Left colon (tissue), 2 donors: Measurements from ENCODE around the gene DIAPH3. TPM values are rescaled to one million over a fixed set of nuclear protein-coding genes. Genes with fewer than 3 reads are reported as not detected.

Experiments used
- ATAC-seq: fragments of 200-7000 bp; cut with Tn5 transposase; one replicate; pipeline ENCODE4 v1.9.1; 2020; ENCODE audit warnings: mild to moderate bottlenecking, moderate library complexity
- DNase-seq, 2 donors: peaks; one replicate each; pipeline ENCODE4 v3.0.0-alpha.2; 2020
- intact Hi-C, 2 donors: fragments of 100-400 bp; cut with DNase I in 1 of 2; cut with micrococcal nuclease in 1 of 2; formaldehyde crosslinking; loops; one replicate each; pipeline versions ENCODE4 v1.11.2 to v1.14.0; 2022; cut with DNase I, micrococcal nuclease
- total RNA-seq, 2 donors: library from RNA; stranded (reverse); fragmentation: NEBNext Ultra II Directional; extraction: Animal tissue kit (Norgen Biotek cat#: 25700); gene quantifications; one replicate each; pipeline ENCODE4 v1.2.1, GENCODE V29; 2021
- donor health status: DM: no; HTN: no; CAD: no.
- donor health status: DM: yes; HTN: yes; CAD: no.

The DIAPH3 gene
- total RNA-seq, 2 donors from 2014 or later, result 1.9 to 5.0 TPM

DNA sequence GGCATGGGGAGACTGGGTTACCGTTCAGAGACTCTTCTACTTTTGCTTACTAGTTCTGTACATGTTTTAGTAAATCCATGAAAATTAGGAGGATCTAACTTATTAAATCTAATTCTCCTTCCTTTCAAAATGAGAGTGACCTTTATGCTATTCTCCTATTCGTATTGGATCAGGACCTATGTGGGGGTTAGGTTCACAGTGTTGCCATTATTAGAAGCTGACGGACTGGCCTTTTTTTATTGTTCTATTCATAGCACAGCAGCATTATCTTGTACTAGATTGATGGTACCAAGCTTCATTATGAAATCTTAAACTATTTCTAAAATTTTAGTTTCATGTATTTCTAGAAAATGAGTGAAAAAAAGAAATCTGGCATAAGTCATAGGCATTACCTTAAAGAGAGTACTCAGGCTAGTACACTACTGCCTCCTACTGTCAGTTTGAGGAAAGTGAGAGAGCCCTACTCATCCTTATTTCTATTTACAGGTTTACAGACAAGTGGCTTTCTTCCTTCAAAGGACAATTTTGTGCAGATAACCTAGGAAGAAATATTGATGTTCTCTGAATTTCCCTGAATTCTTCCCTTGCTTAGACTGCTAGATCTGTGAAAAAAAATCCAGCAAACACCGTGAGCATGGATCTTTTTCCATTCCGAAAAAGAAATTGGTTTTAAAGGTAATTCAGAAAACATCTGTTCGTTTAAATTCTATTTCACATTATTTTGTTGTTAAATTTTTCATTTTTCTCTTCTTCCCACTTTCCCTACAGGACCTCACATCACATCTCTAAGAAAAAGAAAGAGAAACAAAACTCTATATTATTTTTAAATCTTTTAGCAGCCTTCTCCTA is 485.5 kb downstream of the DIAPH3 start:
- ATAC-seq, result peak; percentile 77
- DNase-seq, result no peak
- intact Hi-C loops, result loop anchor here in 1 of 2 donors (5.0 kb wide), 1 partner anchor 286 kb away; no protein-coding TSS in a partner anchor

DNA sequence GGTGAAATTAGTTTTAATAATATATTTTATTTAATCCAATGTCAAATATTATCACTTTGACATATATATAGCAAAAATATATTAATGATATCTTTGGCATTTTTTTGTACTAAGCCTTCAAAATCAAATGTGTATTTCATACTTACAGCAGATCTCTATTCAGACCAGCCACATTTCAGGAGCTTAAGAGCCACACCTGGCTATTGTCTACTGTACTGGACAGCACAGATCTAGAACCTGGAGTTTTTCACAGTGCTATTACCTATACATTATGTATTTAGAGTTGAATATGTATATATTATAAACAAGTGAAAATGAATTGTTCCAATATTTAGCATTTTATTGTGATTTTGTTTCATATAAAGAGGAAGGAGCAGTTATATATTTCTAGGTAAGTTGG is 486.3 kb downstream of the DIAPH3 start:
- ATAC-seq (no peak), DNase-seq (no peak)
- intact Hi-C loops, result loop anchor here in 1 of 2 donors (5.0 kb wide), 1 partner anchor 285 kb away; no protein-coding TSS in a partner anchor

- intact Hi-C loops, result loop anchor here in 1 of 2 donors (5.0 kb wide), 1 partner anchor 282 kb away; no protein-coding TSS in a partner anchor
- no peak for ATAC-seq
- DNase-seq, result no peak
Observed at GRCh38 chr13:59674616-59675015, 489.1 kb downstream of the DIAPH3 start.

DNA sequence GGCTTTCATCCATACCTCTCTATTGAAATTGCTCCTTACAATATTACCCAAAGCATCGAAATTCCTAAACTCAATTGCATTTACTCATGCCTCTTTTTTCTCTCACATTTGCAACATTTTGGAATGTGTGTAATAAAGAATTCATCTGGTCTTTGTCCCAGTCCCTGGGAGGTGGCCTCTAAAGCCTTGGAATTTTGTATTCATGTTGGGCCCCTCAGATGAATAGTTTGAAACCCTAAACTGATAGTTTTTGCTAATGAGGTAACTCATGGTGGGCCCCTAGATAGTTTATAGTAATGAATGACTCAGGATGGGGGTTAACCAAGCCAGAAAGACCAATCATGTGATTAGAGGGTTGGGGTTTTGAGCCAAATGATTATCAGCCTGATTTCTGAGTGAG is 490.4 kb downstream of the DIAPH3 start:
- ATAC-seq (no peak), DNase-seq (no peak)
- intact Hi-C loops, result no loop called here

DNA sequence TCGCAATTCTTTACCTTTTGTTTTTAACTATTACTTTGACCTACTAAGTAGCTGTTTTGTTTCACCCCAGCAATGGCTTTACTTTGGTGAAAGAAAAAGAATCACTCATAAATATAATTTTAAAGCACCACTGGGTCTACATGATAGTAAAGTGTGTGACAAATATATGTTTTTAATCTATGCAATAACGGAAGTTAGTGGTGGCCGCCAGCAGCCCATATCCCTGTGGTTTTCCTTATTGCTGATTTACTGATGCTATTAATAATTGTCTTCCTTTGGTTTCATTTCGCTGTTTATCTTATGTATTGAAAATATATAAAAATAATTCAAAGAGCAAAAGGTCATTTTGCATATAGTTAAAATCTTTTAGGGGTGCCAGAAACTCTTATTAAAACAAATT is 491.3 kb downstream of the DIAPH3 start:
- ATAC-seq (no peak), DNase-seq (no peak)
- intact Hi-C loops, result no loop called here

DNA sequence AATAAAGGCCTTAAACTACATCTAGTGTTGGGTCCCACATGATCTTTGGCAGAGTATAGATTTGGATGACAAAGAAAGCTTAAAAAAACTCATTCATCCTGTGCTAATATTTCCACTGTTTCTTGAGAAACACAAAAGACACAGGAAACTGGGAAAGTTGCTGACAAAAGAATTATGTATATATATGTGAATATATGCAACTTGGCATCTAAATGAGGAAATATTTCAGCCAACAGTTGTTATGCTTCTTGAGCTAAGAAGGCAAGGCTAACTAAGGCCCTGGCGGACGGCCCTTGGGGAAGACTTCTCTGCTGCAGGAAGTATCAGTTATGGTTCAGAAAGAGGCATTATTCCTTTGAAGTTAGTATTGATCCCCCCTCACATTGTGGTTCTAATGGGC is 491.8 kb downstream of the DIAPH3 start:
- no peak for DNase-seq
- intact Hi-C loops, result no loop called here

DNA sequence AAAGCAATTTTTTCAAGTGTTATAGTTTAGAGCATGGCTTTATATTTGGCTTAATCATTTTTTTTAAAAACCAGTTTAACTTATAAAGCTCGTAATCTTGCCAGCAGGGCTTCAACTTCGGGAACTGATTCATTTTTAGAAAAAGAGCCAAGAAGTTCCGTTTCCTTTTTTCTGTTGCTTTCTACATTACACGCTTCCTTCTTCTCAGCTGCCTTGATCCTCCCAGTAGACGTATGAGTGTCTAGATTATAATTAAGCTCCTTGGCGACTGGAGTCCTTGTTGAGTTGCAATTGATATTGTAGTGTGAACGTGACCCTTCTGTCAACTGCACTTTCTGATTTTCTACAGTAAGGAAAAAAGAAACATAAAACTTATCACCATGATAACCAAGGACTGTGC is 497.2 kb downstream of the DIAPH3 start:
- intact Hi-C loops, result no loop called here
- no peak for ATAC-seq
- DNase-seq, result no peak

More for the DNA sequence above, 491.8 kb downstream of the DIAPH3 start:
- ATAC-seq, result no peak

DNA sequence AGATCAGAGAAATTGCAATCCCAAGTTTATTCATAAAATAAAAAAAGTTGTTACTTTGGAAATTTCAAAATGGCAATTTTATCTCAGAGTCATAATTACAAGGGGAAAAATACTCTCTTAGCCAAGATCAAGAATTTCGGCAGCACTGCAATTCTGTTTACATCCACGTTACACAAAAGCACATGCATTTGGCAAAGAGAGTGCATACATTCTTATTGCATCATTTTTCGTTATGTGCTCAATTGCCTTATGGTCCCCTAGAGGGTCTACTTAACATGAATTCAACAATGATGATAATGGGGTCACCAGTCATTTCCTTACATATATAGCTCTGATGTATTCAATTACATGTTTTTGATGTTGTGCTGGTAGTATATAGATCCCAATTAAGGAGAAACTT is 498.0 kb downstream of the DIAPH3 start:
- intact Hi-C loops, result no loop called here
- no peak for DNase-seq
- no peak for ATAC-seq

DNA sequence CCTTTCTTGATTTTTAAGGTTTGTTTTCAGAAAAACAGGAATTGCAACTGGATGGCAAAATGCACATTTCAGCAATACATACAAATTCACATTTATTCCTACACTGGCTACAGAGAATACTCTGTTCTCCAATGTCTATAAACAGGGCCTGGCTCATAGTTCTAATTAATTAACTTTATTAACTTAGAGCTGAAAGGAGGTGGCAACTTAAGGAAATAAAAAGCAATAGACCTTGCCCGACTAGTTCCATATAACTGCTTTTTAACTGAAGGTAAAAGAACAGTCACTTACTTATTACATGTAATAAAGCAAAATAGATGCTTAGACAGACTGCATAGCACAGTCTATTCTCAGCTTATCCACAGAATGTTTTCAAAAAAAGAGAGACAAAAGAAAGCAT is 498.5 kb downstream of the DIAPH3 start:
- DNase-seq (no peak), ATAC-seq (peak; percentile 26)
- intact Hi-C loops, result no loop called here

GRCh38 chr13:59664586-59664985 is 499.1 kb downstream of the DIAPH3 start:
- ATAC-seq (no peak), DNase-seq (no peak)
- intact Hi-C loops, result no loop called here

DNA sequence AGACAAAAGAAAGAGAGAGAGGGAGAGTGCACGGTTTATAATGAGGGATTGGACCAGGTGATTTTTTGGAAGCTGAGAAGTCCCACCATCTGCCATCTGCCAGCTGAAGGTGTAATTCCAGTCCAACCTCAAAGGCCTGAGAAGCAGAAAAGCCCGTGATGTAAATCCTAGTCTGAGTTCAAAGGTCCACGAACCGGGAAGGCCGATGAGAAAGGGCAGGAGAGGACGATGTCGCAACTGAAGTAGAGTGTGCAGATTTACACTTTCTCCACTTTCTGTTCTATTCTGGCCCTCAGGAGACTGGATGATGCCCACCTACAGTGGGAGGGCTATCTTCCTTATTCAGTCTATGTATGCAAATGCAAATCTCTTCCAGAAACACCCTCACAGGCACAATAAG is 500.0 kb downstream of the DIAPH3 start:
- intact Hi-C loops, result no loop called here
- ATAC-seq, result no peak
- no peak for DNase-seq

GRCh38 chr13:59660582-59660981 is 503.1 kb downstream of the DIAPH3 start:
- intact Hi-C loops, result no loop called here
- DNase-seq (no peak), ATAC-seq (no peak)

GRCh38 chr13:59659981-59660380 is 503.7 kb downstream of the DIAPH3 start:
- DNase-seq (no peak), ATAC-seq (no peak)
- intact Hi-C loops, result no loop called here

GRCh38 chr13:59658738-59659330 is 504.9 kb downstream of the DIAPH3 start:
- DNase-seq (no peak), ATAC-seq (no peak)
- intact Hi-C loops, result no loop called here

- intact Hi-C loops, result no loop called here
- DNase-seq, result no peak
- peak; percentile 64 for ATAC-seq
Observed at GRCh38 chr13:59658027-59658737, 505.5 kb downstream of the DIAPH3 start.

DNA sequence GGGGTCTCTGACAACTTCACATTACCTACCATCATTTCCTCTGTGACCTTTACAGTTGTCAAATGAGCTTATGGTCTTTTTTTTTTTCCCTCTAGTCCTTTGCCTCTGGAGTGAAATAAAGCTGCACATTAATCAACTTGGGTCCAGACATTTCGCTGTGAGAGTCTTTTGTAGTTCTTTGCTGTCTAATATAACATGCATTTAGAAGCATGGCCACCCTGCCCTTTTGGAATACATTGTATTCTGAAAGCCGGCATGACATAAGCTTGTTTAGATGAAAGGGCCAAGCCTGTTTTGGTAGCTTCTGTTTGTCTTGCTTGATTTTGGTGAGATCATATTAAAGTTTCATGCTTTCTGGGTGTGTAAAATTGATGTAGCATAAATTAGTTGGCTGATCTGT is 509.8 kb downstream of the DIAPH3 start:
- no peak for ATAC-seq
- intact Hi-C loops, result no loop called here
- DNase-seq, result no peak

GRCh38 chr13:59651479-59651878 is 512.2 kb downstream of the DIAPH3 start:
- ATAC-seq (no peak), DNase-seq (no peak)
- intact Hi-C loops, result no loop called here

GRCh38 chr13:59643906-59644626 is 519.7 kb downstream of the DIAPH3 start:
- intact Hi-C loops, result no loop called here
- no peak for DNase-seq
- ATAC-seq, result no peak

DNA sequence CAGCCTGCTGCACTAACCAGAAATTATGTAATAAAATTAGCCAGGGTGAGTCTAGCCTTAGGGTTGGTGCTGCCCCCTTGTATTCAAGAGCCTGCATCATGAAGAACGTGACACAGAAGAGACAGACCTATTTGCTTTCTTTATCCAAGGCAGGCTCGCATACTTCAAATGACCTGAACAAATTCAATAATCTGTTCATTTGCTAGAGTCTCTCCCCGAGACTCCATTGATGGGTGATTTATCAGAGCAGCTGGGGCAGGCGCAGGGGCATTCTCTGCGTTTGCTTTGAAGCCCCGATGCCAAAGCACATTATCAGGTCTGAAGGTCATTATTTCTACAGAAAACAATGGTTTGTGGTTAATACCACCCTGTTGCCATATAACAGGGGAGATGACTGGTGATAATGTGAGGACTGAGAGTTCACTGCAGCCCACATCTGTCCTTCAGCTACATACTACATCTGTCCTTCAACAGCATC is 520.3 kb downstream of the DIAPH3 start:
- no peak for ATAC-seq
- DNase-seq, result no peak
- intact Hi-C loops, result no loop called here
